Measurements from ENCODE around the gene USP11.

USP11 gene

GRCh38 chrX:47204970-47205369, 27.8 kb upstream of the USP11 start:
- no peak for DNase-seq

- DNase-seq = no peak
Measured at GRCh38 chrX:47206316-47206715, 26.5 kb upstream of the USP11 start.

- no peak for DNase-seq
Measured at GRCh38 chrX:47208108-47208507, 24.7 kb upstream of the USP11 start.

GRCh38 chrX:47209508-47210238, 23.1 kb upstream of the USP11 start:
- DNase-seq = no peak

- DNase-seq = no peak
Measured at GRCh38 chrX:47210661-47211425, 22.0 kb upstream of the USP11 start.

- no peak for DNase-seq
Measured at GRCh38 chrX:47212381-47213293, 20.2 kb upstream of the USP11 start.

GRCh38 chrX:47214435-47215077, 18.3 kb upstream of the USP11 start:
- no peak for DNase-seq

- DNase-seq = no peak
Measured at GRCh38 chrX:47215291-47215900, 17.4 kb upstream of the USP11 start.

- no peak for DNase-seq
Measured at GRCh38 chrX:47216393-47216925, 16.4 kb upstream of the USP11 start.

GRCh38 chrX:47217121-47217851, 15.5 kb upstream of the USP11 start:
- DNase-seq = no peak

GRCh38 chrX:47217852-47218279, 14.9 kb upstream of the USP11 start:
- peak; percentile 80 for DNase-seq

GRCh38 chrX:47218280-47218919, 14.4 kb upstream of the USP11 start, which contains the start of gene CDK16:
Gene CDK16, plus strand, starts transcription at chrX:47218681. Its CDS starts 4,877 bp downstream, at chrX:47223558.
- peak; percentile 75 for DNase-seq

GRCh38 chrX:47218920-47219815, 13.6 kb upstream of the USP11 start:
- DNase-seq = peak; percentile 44

GRCh38 chrX:47221756-47222155, 11.1 kb upstream of the USP11 start:
- DNase-seq = no peak

GRCh38 chrX:47222751-47223350, 10.0 kb upstream of the USP11 start:
- no peak for DNase-seq

GRCh38 chrX:47223476-47224250, 9.1 kb upstream of the USP11 start:
- DNase-seq = no peak

- no peak for DNase-seq
Measured at GRCh38 chrX:47224266-47224895, 8.4 kb upstream of the USP11 start.

- DNase-seq = no peak
Measured at GRCh38 chrX:47224896-47225290, 7.9 kb upstream of the USP11 start.

Data from activated gamma-delta T cell (primary cell).